ENCODE data around the gene GMPPA. TPM values are rescaled to one million over a fixed set of nuclear protein-coding genes. Genes with fewer than 3 reads are reported as not detected.

Gene GMPPA
- total RNA-seq, 1 donor from 2014 or later = 34.1 TPM

Other genes starting within 250 kb of the GMPPA start
- gene TUBA4B, start 245.6 kb upstream of the GMPPA start, total RNA-seq = not detected in 2 replicates
- gene TUBA4A, start 245.0 kb upstream of the GMPPA start, total RNA-seq = 78.7 and 116 TPM in 2 replicates
- gene DNAJB2, start 219.5 kb upstream of the GMPPA start, total RNA-seq = 60.9 and 62.6 TPM in 2 replicates
- gene PTPRN, start 189.5 kb upstream of the GMPPA start, total RNA-seq = 2.5 and 3.8 TPM in 2 replicates
- not detected in 2 replicates for gene RESP18, start 166.1 kb upstream of the GMPPA start, total RNA-seq
- gene DNPEP, start 111.0 kb upstream of the GMPPA start, total RNA-seq = 50.2 and 62.7 TPM in 2 replicates
- gene DES, start 80.5 kb upstream of the GMPPA start, total RNA-seq = 0.55 and 0.79 TPM in 2 replicates
- gene SPEG, start 64.0 kb upstream of the GMPPA start, total RNA-seq = 6.5 and 9.9 TPM in 2 replicates
- not detected in 2 replicates for gene ASIC4, start 15.6 kb downstream of the GMPPA start, total RNA-seq
- 285 and 333 TPM in 2 replicates for gene CHPF, start 44.9 kb downstream of the GMPPA start, total RNA-seq
- 7.1 and 7.6 TPM in 2 replicates for gene TMEM198, start 45.1 kb downstream of the GMPPA start, total RNA-seq
- 39.8 and 41.0 TPM in 2 replicates for gene OBSL1, start 72.6 kb downstream of the GMPPA start, total RNA-seq
- gene INHA, start 73.4 kb downstream of the GMPPA start, total RNA-seq = not detected in 2 replicates
- 22.2 and 33.8 TPM in 2 replicates for gene STK11IP, start 99.0 kb downstream of the GMPPA start, total RNA-seq
- 11.6 TPM in 2 replicates for gene SLC4A3, start 128.7 kb downstream of the GMPPA start, total RNA-seq